HG02642 (cell line): Measurements from ENCODE around the gene DTX3.
"Not testable (repeated sequence)": the region's sequence is repeated elsewhere in the genome, so short reads cannot be mapped to it uniquely, and the experiment has no call there.

ENCODE experiments used
- ATAC-seq: cut with Tn5 transposase; IDR thresholded peaks from one replicate; pipeline ENCODE4 v1.9.1; 2021; ENCODE audit warnings: mild to moderate bottlenecking; ENCODE audit not compliant: unreplicated experiment, poor library complexity

DTX3 gene

GRCh38 chr12:57604454-57604991 is at the start of gene DTX3:
Gene DTX3, plus strand, starts transcription at chr12:57604824. Its CDS starts 1,694 bp downstream, at chr12:57606518.
- peak; percentile 66 for ATAC-seq

- no peak for ATAC-seq
Observed at GRCh38 chr12:57554897-57555296, 49.7 kb upstream of the DTX3 start.

- no peak for ATAC-seq
Observed at GRCh38 chr12:57558864-57559263, 45.8 kb upstream of the DTX3 start.

- no peak for ATAC-seq
Observed at GRCh38 chr12:57560516-57560915, 44.1 kb upstream of the DTX3 start.

- not testable (repeated sequence) for ATAC-seq
Observed at GRCh38 chr12:57561117-57561516, 43.5 kb upstream of the DTX3 start.

- ATAC-seq: no peak
Observed at GRCh38 chr12:57563358-57563757, 41.3 kb upstream of the DTX3 start.

- ATAC-seq: no peak
Observed at GRCh38 chr12:57564178-57564740, 40.4 kb upstream of the DTX3 start.

GRCh38 chr12:57568838-57569237 is 35.8 kb upstream of the DTX3 start:
- no peak for ATAC-seq

GRCh38 chr12:57569858-57570257 is 34.8 kb upstream of the DTX3 start:
- ATAC-seq: no peak

GRCh38 chr12:57570438-57570837 is 34.2 kb upstream of the DTX3 start:
- ATAC-seq: not testable (repeated sequence)

- no peak for ATAC-seq
Observed at GRCh38 chr12:57571926-57572762, 32.5 kb upstream of the DTX3 start.

- no peak for ATAC-seq
Observed at GRCh38 chr12:57574795-57575194, 29.8 kb upstream of the DTX3 start.

GRCh38 chr12:57575771-57576612 is 28.6 kb upstream of the DTX3 start:
- no peak for ATAC-seq

GRCh38 chr12:57576613-57577160 is 27.9 kb upstream of the DTX3 start:
- ATAC-seq: no peak

- no peak for ATAC-seq
Observed at GRCh38 chr12:57577981-57578758, 26.5 kb upstream of the DTX3 start.

- ATAC-seq: no peak
Observed at GRCh38 chr12:57579011-57579410, 25.6 kb upstream of the DTX3 start.

- no peak for ATAC-seq
Observed at GRCh38 chr12:57579677-57580465, 24.8 kb upstream of the DTX3 start.

- ATAC-seq: no peak
Observed at GRCh38 chr12:57580466-57580795, 24.2 kb upstream of the DTX3 start.

GRCh38 chr12:57581802-57582201 is 22.8 kb upstream of the DTX3 start:
- no peak for ATAC-seq
